BLaER1 (cell line): Measurements from ENCODE around the gene DCPS.
"Not testable (repeated sequence)": the region's sequence is repeated elsewhere in the genome, so short reads cannot be mapped to it uniquely, and the experiment has no call there.

Source experiments
- H3K27ac ChIP-seq: shearing (Covaris generic); formaldehyde crosslinking; 2 replicates; pipeline ENCODE4 v1.8.1; 2022
- H3K27me3 ChIP-seq: shearing (Covaris generic); formaldehyde crosslinking; 2 replicates; pipeline ENCODE4 v1.8.1; 2022
- H3K36me3 ChIP-seq: shearing (Covaris generic); formaldehyde crosslinking; 2 replicates; pipeline ENCODE4 v1.8.1; 2022
- H3K4me1 ChIP-seq: shearing (Covaris generic); formaldehyde crosslinking; 2 replicates; pipeline ENCODE4 v1.8.1; 2022
- H3K4me2 ChIP-seq: shearing (Covaris generic); formaldehyde crosslinking; 2 replicates; pipeline ENCODE4 v1.8.1; 2022
- H3K4me3 ChIP-seq: shearing (Covaris generic); formaldehyde crosslinking; 2 replicates; pipeline ENCODE4 v1.8.1; 2022
- H3K9ac ChIP-seq: shearing (Covaris generic); formaldehyde crosslinking; 2 replicates; pipeline ENCODE4 v1.8.1; 2022
- H3K9me3 ChIP-seq: shearing (Covaris generic); formaldehyde crosslinking; 2 replicates; pipeline ENCODE4 v1.8.1; 2022
- H4K20me1 ChIP-seq: shearing (Covaris generic); formaldehyde crosslinking; 2 replicates; pipeline ENCODE4 v1.8.1; 2022
- Cebpa-rat ChIP-seq: shearing (Covaris generic); IDR thresholded peaks from 2 replicates; pipeline ENCODE4 v1.8.1; 2022

DCPS gene

GRCh38 chr11:126357055-126357962 is 53.4 kb downstream of the DCPS start:
- Histone ChIP-seq H3K9ac (peak overlapping the region; percentile 92), H3K9me3 (no peaks in the 10 kb centered on the region), H3K36me3 (peaks cover 6% of the 10 kb centered on the region; the same call in 1 of the 2 replicates), H3K4me3 (peak overlapping the region; percentile 85), H3K4me1 (peaks cover 60% of the 10 kb centered on the region), H4K20me1 (peaks cover 10% of the 10 kb centered on the region; the same call in 1 of the 2 replicates), H3K27ac (peak overlapping the region; percentile 94; the same call in 1 of the 2 replicates), H3K27me3 (no peaks in the 10 kb centered on the region), H3K4me2 (peak overlapping the region; percentile 97)
- no peak for TF ChIP-seq Cebpa-rat

GRCh38 chr11:126357969-126358762 is 54.3 kb downstream of the DCPS start:
- no peak for TF ChIP-seq Cebpa-rat
- Histone ChIP-seq H3K27me3 (no peaks in the 10 kb centered on the region), H4K20me1 (peaks cover 8% of the 10 kb centered on the region; the same call in 1 of the 2 replicates), H3K9me3 (no peaks in the 10 kb centered on the region), H3K4me1 (peaks cover 58% of the 10 kb centered on the region), H3K4me2 (peak overlapping the region; percentile 97; the same call in 1 of the 2 replicates), H3K9ac (0 out of 2 replicates have a peak overlapping the region, but pooled peaks have one; percentile 12), H3K4me3 (no peak overlapping the region), H3K27ac (no peak overlapping the region), H3K36me3 (0 out of 2 replicates have a peak, but pooled peaks cover 5% of the 10 kb centered on the region)

DNA sequence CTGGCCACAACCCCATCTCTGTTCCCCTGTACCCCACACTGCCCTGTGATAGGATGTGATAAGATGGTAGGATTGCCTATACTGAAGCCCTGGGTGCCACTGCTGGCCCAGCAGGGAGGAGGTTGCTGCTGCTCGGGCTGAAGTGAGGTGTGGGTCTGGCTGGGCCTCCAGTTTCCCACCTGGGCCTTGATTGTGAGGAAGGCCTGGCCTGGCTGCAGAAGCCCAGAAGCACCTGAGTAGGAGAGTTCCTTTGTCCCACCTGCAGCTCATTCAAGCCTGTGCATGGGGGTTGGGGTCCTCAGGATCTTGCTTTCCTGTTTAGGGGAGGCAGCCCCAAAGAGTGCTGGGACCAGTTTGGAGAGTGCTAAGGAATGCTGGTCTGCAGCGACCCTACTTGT is 54.9 kb downstream of the DCPS start:
- H3K9me3 ChIP-seq: no peaks in the 10 kb centered on the region
- no peak overlapping the region for H3K9ac ChIP-seq
- no peak overlapping the region for H3K4me3 ChIP-seq
- H4K20me1 ChIP-seq: peaks cover 8% of the 10 kb centered on the region; the same call in 1 of the 2 replicates
- H3K27me3 ChIP-seq: no peaks in the 10 kb centered on the region
- no peak for TF ChIP-seq Cebpa-rat
- H3K27ac ChIP-seq: no peak overlapping the region
- no peak overlapping the region for H3K4me2 ChIP-seq
- H3K36me3 ChIP-seq: 0 out of 2 replicates have a peak, but pooled peaks cover 5% of the 10 kb centered on the region
- H3K4me1 ChIP-seq: peaks cover 58% of the 10 kb centered on the region

DNA sequence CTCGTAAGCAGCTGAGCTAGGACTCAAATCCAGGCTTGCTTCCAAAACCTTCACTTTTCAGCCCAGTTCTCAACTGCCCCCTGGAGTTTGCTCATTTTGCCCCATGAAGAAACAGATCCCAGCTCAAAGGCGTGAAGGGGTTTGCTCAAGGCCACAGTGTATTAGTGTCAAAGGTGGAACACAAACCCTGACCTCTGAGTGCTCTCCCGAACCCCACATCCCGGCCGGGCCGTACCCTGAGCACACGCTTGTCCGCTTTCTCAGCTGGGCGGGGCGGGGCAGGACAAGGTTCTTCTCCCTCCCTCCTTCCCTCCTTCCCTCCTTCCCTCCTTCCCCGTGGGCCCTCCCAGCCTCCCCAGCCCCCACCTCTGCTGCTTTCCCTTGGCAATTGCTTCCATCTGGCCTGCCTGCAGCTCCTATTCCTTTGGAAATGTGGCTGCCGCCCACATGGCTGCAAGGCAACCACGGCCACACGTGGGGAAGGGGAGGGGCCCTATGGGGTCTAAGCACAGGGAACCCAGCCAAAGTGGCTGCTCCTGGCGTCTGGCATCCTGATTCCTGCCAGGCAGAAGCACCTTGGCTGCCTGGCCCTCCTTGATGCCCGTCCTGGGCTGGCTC is 55.7 kb downstream of the DCPS start:
- H4K20me1 ChIP-seq: peaks cover 8% of the 10 kb centered on the region; the same call in 1 of the 2 replicates
- no peak overlapping the region for H3K9ac ChIP-seq
- 0 out of 2 replicates have a peak, but pooled peaks cover 5% of the 10 kb centered on the region for H3K36me3 ChIP-seq
- H3K9me3 ChIP-seq: no peaks in the 10 kb centered on the region
- peak overlapping the region; percentile 35; the same call in 1 of the 2 replicates for H3K27ac ChIP-seq
- no peak overlapping the region; the same call in 1 of the 2 replicates for H3K4me2 ChIP-seq
- no peaks in the 10 kb centered on the region for H3K27me3 ChIP-seq
- no peak for TF ChIP-seq Cebpa-rat
- H3K4me1 ChIP-seq: peaks cover 53% of the 10 kb centered on the region
- no peak overlapping the region for H3K4me3 ChIP-seq

DNA sequence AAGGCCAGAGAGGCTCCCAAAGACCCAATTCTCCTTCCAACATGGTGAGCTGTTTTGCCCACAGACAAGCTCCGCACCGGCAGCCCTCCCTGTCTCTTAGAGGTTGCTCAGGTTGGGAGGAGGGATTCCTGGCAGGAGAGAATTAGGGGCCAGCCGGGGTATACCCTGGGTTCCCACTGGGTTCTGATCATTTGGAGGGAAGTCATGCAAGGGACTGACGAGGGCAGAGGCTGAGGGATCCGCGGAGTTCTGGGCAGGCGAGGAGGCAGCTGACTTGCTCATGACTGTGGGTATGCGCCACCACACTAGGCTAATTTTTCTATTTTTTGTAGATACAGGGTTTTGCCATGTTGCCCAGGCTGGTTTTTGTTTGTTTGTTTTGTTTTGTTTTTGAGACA is 56.2 kb downstream of the DCPS start:
- H3K36me3 ChIP-seq: 0 out of 2 replicates have a peak, but pooled peaks cover 5% of the 10 kb centered on the region
- no peaks in the 10 kb centered on the region for H3K9me3 ChIP-seq
- no peaks in the 10 kb centered on the region for H3K27me3 ChIP-seq
- H3K4me2 ChIP-seq: no peak overlapping the region; the same call in 1 of the 2 replicates
- H3K27ac ChIP-seq: no peak overlapping the region
- TF ChIP-seq Cebpa-rat: no peak
- peaks cover 8% of the 10 kb centered on the region; the same call in 1 of the 2 replicates for H4K20me1 ChIP-seq
- no peak overlapping the region for H3K4me3 ChIP-seq
- no peak overlapping the region for H3K9ac ChIP-seq
- H3K4me1 ChIP-seq: peaks cover 51% of the 10 kb centered on the region

DNA sequence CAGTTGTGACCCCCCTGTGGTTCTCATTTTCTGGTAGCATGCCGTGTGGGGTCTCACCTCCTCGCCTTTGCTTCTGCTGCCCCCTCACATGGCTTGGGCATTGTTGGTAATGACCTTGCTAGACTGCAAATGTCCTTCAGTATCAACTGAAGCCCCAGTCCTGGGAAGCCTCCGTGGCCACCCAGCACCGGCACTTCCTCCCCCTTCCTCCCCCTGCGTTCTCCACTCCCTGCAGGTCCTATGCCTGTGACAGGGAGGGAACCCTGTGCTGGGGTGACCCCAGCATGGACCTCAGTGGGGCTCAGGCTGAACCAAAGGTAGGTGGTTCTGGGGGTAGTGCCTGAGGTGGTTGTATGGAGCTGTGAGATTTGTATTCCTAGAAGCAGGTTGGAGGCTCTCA is 57.5 kb downstream of the DCPS start:
- H3K4me2 ChIP-seq: no peak overlapping the region
- H3K4me3 ChIP-seq: no peak overlapping the region
- no peak overlapping the region for H3K27ac ChIP-seq
- no peak for TF ChIP-seq Cebpa-rat
- H3K36me3 ChIP-seq: 0 out of 2 replicates have a peak, but pooled peaks cover 5% of the 10 kb centered on the region
- H3K4me1 ChIP-seq: peaks cover 52% of the 10 kb centered on the region
- H4K20me1 ChIP-seq: peaks cover 15% of the 10 kb centered on the region; the same call in 1 of the 2 replicates
- no peak overlapping the region for H3K9ac ChIP-seq
- no peaks in the 10 kb centered on the region for H3K27me3 ChIP-seq
- H3K9me3 ChIP-seq: no peaks in the 10 kb centered on the region

DNA sequence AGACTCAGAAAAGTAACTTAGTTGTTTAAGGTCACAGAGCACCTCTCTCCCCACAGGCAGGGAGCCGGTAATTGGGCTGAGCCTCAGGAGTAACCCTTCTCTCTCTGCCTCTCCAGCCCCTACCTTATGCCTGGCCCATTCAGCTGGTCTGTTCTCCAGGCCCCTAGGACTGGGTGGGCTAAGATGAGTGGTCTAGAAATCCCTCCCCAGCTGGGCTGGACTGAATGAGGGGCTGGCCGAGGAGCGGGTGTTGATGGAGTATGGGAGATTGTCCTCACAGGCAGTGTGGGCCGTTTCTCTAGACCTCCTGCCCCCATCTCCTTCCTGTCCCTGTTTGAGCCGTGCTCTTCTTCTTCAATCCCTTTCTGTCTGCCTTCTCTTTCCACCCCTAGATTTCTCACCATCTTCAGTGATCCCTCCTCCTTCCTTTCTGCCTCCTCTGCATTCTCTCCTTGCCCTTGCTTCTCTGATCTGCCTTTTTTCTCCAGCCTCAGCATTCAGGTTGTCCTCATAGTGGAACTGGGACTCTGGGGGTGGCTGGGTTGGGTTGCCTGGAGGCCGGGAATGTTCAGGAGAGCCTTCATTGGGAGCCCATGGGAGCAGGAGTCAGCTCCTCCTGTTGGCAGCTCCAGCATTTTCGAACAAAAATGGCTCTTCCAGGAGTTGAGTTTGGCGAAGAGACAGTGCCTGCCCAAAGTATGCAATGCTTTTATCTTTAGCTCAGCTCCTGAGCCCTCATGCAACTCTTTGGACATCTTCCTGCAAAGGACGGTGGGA is 59.2 kb downstream of the DCPS start:
- Histone ChIP-seq H3K27me3 (no peaks in the 10 kb centered on the region), H4K20me1 (peaks cover 25% of the 10 kb centered on the region; the same call in 1 of the 2 replicates), H3K36me3 (0 out of 2 replicates have a peak, but pooled peaks cover 5% of the 10 kb centered on the region), H3K27ac (0 out of 2 replicates have a peak overlapping the region, but pooled peaks have one; percentile 8), H3K9ac (no peak overlapping the region), H3K4me2 (no peak overlapping the region), H3K9me3 (no peaks in the 10 kb centered on the region), H3K4me3 (no peak overlapping the region), H3K4me1 (peaks cover 52% of the 10 kb centered on the region)
- no peak for TF ChIP-seq Cebpa-rat

GRCh38 chr11:126363706-126364248 is 59.9 kb downstream of the DCPS start:
- Histone ChIP-seq H3K9me3 (no peaks in the 10 kb centered on the region), H3K4me1 (peaks cover 53% of the 10 kb centered on the region), H3K9ac (no peak overlapping the region), H3K4me3 (no peak overlapping the region), H3K27ac (no peak overlapping the region), H3K27me3 (no peaks in the 10 kb centered on the region), H3K4me2 (no peak overlapping the region), H3K36me3 (0 out of 2 replicates have a peak, but pooled peaks cover 2% of the 10 kb centered on the region), H4K20me1 (peaks cover 25% of the 10 kb centered on the region; the same call in 1 of the 2 replicates)
- TF ChIP-seq Cebpa-rat: no peak

- not testable (repeated sequence) for H3K27me3 ChIP-seq, H3K4me2 ChIP-seq, H3K9me3 ChIP-seq, H3K27ac ChIP-seq, H3K9ac ChIP-seq, H3K4me3 ChIP-seq, H3K36me3 ChIP-seq
- Histone ChIP-seq H4K20me1 (peaks cover 21% of the 10 kb centered on the region; the same call in 1 of the 2 replicates), H3K4me1 (peaks cover 59% of the 10 kb centered on the region)
These were observed 60.9 kb downstream of the DCPS start for GRCh38 chr11:126364735-126365134.

DNA sequence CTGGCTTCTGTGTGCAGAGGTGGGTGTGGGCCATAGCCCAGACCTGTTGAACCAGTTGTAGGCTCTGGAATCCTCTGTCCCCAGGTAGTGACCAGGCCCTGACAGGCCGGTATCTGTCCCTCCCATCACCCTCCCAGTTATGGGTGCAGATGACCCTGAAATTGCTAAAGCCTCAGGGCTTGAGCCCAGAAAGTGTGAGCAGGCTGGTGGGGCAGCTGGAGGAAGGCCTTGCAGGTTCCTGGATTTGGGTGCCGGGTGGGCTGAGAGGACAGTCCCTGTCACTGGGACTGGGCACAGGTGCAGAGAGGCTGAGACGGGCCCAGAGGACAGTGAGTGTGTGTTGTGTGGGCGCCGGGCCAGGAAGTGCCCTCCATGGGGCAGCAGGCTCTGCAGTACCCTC is 61.6 kb downstream of the DCPS start:
- H3K27me3 ChIP-seq, H3K9me3 ChIP-seq, H3K4me3 ChIP-seq, H3K27ac ChIP-seq, H3K9ac ChIP-seq, H3K36me3 ChIP-seq, H3K4me2 ChIP-seq: not testable (repeated sequence)
- peaks cover 17% of the 10 kb centered on the region; the same call in 1 of the 2 replicates for H4K20me1 ChIP-seq
- peaks cover 53% of the 10 kb centered on the region for H3K4me1 ChIP-seq
